Calu3 (cell line): ENCODE measurements around the gene ZFPM1. TPM values are rescaled to one million over a fixed set of nuclear protein-coding genes. Genes with fewer than 3 reads are reported as not detected.

Source experiments
- BruUV-seq: library from RNA; stranded (reverse); fragments of 400-500 nt; replicated peaks from 2 replicates; lab custom pipeline; 2021; lab: Mats Ljungman, UMichigan
- CTCF ChIA-PET: fragments of 300-600 bp; sonication (Branson Sonifier 250); formaldehyde crosslinking; loops from one replicate; lab custom pipeline; 2022; ENCODE audit warnings: antibody characterized with exemption; lab: Charles Lee
- DNase-seq: peaks from one replicate; pipeline ENCODE4 v3.0.0; 2022
- H3K27ac Mint-ChIP-seq: one replicate; pipeline ENCODE4 v1.8.0; 2022; ENCODE audit warnings: mixed read lengths; ENCODE audit not compliant: unreplicated experiment
- H3K27me3 Mint-ChIP-seq: one replicate; pipeline ENCODE4 v1.8.0; 2022; ENCODE audit warnings: mixed read lengths; ENCODE audit not compliant: unreplicated experiment
- H3K36me3 Mint-ChIP-seq: one replicate; pipeline ENCODE4 v1.8.0; 2022; ENCODE audit warnings: mild to moderate bottlenecking, moderate library complexity, mixed read lengths; ENCODE audit not compliant: insufficient read depth, unreplicated experiment
- H3K4me1 Mint-ChIP-seq: one replicate; pipeline ENCODE4 v1.8.0; 2022; ENCODE audit warnings: mild to moderate bottlenecking, low read depth, mixed read lengths; ENCODE audit not compliant: unreplicated experiment
- H3K4me3 Mint-ChIP-seq: one replicate; pipeline ENCODE4 v1.8.0; 2022; ENCODE audit warnings: mild to moderate bottlenecking, low read depth, moderate library complexity, mixed read lengths; ENCODE audit not compliant: unreplicated experiment
- H3K9me3 Mint-ChIP-seq: one replicate; pipeline ENCODE4 v1.8.0; 2022; ENCODE audit warnings: low read depth, mixed read lengths; ENCODE audit not compliant: unreplicated experiment
- CTCF ChIP-seq: fragments of 200-600 bp; IDR thresholded peaks from one replicate; pipeline ENCODE4 v1.8.0; 2022; ENCODE audit warnings: antibody characterized with exemption; ENCODE audit not compliant: unreplicated experiment
- intact Hi-C: fragments of 100-400 bp; cut with micrococcal nuclease; formaldehyde crosslinking; loops from one replicate; pipeline ENCODE4 v1.10.0; 2022; ENCODE audit not compliant: unreplicated experiment
- total RNA-seq: library from RNA; stranded (reverse); gene quantifications from 2 replicates; pipeline ENCODE4 v1.2.3, GENCODE V29; 2022

Gene ZFPM1
- total RNA-seq, 1 experiment from 2014 or later: 3.1 TPM

GRCh38 chr16:88421871-88422433 lies 31.1 kb upstream of the ZFPM1 start:
- DNase-seq: no peak
- H3K4me3 Mint-ChIP-seq: no peak overlapping the region
- H3K9me3 Mint-ChIP-seq: no peaks in the 10 kb centered on the region
- no peak overlapping the region for H3K27ac Mint-ChIP-seq
- H3K4me1 Mint-ChIP-seq: no peaks in the 10 kb centered on the region
- no peaks in the 10 kb centered on the region for H3K36me3 Mint-ChIP-seq
- CTCF ChIA-PET: no interaction called here
- no TSS peak for BruUV-seq
- H3K27me3 Mint-ChIP-seq: peaks cover 86% of the 10 kb centered on the region
- no peak for TF ChIP-seq CTCF
- intact Hi-C loops: no loop called here

GRCh38 chr16:88422733-88423447 lies 30.2 kb upstream of the ZFPM1 start:
- Mint-ChIP-seq H3K9me3 (no peaks in the 10 kb centered on the region), H3K4me3 (no peak overlapping the region), H3K27me3 (peaks cover 82% of the 10 kb centered on the region), H3K4me1 (no peaks in the 10 kb centered on the region), H3K36me3 (no peaks in the 10 kb centered on the region), H3K27ac (no peak overlapping the region)
- intact Hi-C loops: no loop called here
- CTCF ChIA-PET: no interaction called here
- no TSS peak for BruUV-seq
- no peak for DNase-seq
- TF ChIP-seq CTCF: no peak

GRCh38 chr16:88423448-88423850 lies 29.6 kb upstream of the ZFPM1 start:
- TF ChIP-seq CTCF: no peak
- CTCF ChIA-PET: no interaction called here
- no peaks in the 10 kb centered on the region for H3K9me3 Mint-ChIP-seq
- no peaks in the 10 kb centered on the region for H3K36me3 Mint-ChIP-seq
- BruUV-seq: no TSS peak
- no peak for DNase-seq
- intact Hi-C loops: no loop called here
- H3K27ac Mint-ChIP-seq: no peak overlapping the region
- H3K27me3 Mint-ChIP-seq: peaks cover 82% of the 10 kb centered on the region
- H3K4me3 Mint-ChIP-seq: no peak overlapping the region
- no peaks in the 10 kb centered on the region for H3K4me1 Mint-ChIP-seq

- no peak overlapping the region for H3K27ac Mint-ChIP-seq
- no TSS peak for BruUV-seq
- no peaks in the 10 kb centered on the region for H3K4me1 Mint-ChIP-seq
- H3K9me3 Mint-ChIP-seq: no peaks in the 10 kb centered on the region
- intact Hi-C loops: no loop called here
- H3K4me3 Mint-ChIP-seq: no peak overlapping the region
- no peaks in the 10 kb centered on the region for H3K36me3 Mint-ChIP-seq
- no peak for TF ChIP-seq CTCF
- H3K27me3 Mint-ChIP-seq: peaks cover 82% of the 10 kb centered on the region
- no peak for DNase-seq
- CTCF ChIA-PET: no interaction called here
Measured at GRCh38 chr16:88424587-88425235, 28.4 kb upstream of the ZFPM1 start.
